Skin epidermis (tissue), 12 donors: ENCODE results near the gene RAB11B.
"Not testable (repeated sequence)": the region's sequence is repeated elsewhere in the genome, so short reads cannot be mapped to it uniquely, and the experiment has no call there.

Experiments used
- H3K27ac ChIP-seq, 21 experiments: fragments of 200-600 bp; sonication (generic) in 11 of 21; one replicate each; pipeline ENCODE4 v1.5.0; 2020; ENCODE audit warnings: mild to moderate bottlenecking in 3 of 21, inconsistent platforms in 2 of 21, moderate library complexity in 2 of 21
- H3K4me3 ChIP-seq, 7 experiments: fragments of 200-600 bp; sonication (generic) in 2 of 7; one replicate each; pipeline ENCODE4 v1.5.0; 2020; ENCODE audit warnings: inconsistent platforms in 2 of 7, mild to moderate bottlenecking in 2 of 7, moderate library complexity in 1 of 7

The RAB11B gene

GRCh38 chr19:8413629-8413995 is 23.5 kb downstream of the RAB11B start:
- Histone ChIP-seq H3K27ac (peak overlapping the region; percentile 8 to 91 (median 77)), H3K4me3 (peak overlapping the region; percentile 41 to 88 (median 80))

GRCh38 chr19:8416796-8417195 is 26.6 kb downstream of the RAB11B start:
- Histone ChIP-seq H3K27ac (peak overlapping the region in 2 of 21 experiments; percentile 2 to 35), H3K4me3 (no peak overlapping the region)

GRCh38 chr19:8421484-8422461 is 31.6 kb downstream of the RAB11B start:
- peak overlapping the region in 1 of 21 experiments; percentile 28 for H3K27ac ChIP-seq
- H3K4me3 ChIP-seq = no peak overlapping the region

- Histone ChIP-seq H3K27ac (peak overlapping the region; percentile 23 to 92 (median 81)), H3K4me3 (no peak overlapping the region)
Observed at GRCh38 chr19:8423817-8424223, 33.7 kb downstream of the RAB11B start.

GRCh38 chr19:8425331-8425730 is 35.2 kb downstream of the RAB11B start:
- peak overlapping the region in 2 of 21 experiments; percentile 16 to 31 for H3K27ac ChIP-seq
- H3K4me3 ChIP-seq = not testable (repeated sequence)

- H3K4me3 ChIP-seq = no peak overlapping the region
- H3K27ac ChIP-seq = no peak overlapping the region
Observed at GRCh38 chr19:8426283-8426682, 36.1 kb downstream of the RAB11B start.

GRCh38 chr19:8429044-8429443 is 38.9 kb downstream of the RAB11B start:
- Histone ChIP-seq H3K27ac (no peak overlapping the region), H3K4me3 (no peak overlapping the region)

GRCh38 chr19:8429826-8430225 is 39.7 kb downstream of the RAB11B start:
- Histone ChIP-seq H3K27ac (no peak overlapping the region), H3K4me3 (no peak overlapping the region)

- Histone ChIP-seq H3K27ac (no peak overlapping the region), H3K4me3 (no peak overlapping the region)
Observed at GRCh38 chr19:8430650-8431049, 40.5 kb downstream of the RAB11B start.

GRCh38 chr19:8438236-8438635 is 48.1 kb downstream of the RAB11B start:
- no peak overlapping the region for H3K27ac ChIP-seq
- no peak overlapping the region for H3K4me3 ChIP-seq

GRCh38 chr19:8441725-8442544 is 51.8 kb downstream of the RAB11B start:
- Histone ChIP-seq H3K4me3 (no peak overlapping the region), H3K27ac (no peak overlapping the region)

- H3K4me3 ChIP-seq = peak overlapping the region; percentile 65 to 98 (median 94)
Observed at GRCh38 chr19:8444140-8444676, 54.0 kb downstream of the RAB11B start.

GRCh38 chr19:8444677-8445487 is 54.7 kb downstream of the RAB11B start, which contains the start of gene HNRNPM:
TSS of gene HNRNPM (plus strand) at chr19:8444975. CDS start at chr19:8444999, 24 bp downstream.
- peak within 1 kb of the TSS; percentile 85 to 100 (median 97) for H3K27ac ChIP-seq
- H3K4me3 ChIP-seq = peak within 1 kb of the TSS; percentile 65 to 98 (median 94)

More at GRCh38 chr19:8444140-8444676, 54.0 kb downstream of the RAB11B start:
- H3K27ac ChIP-seq = peak overlapping the region in 20 of 21 experiments; percentile 8 to 100 (median 95)

- peak overlapping the region; percentile 85 to 100 (median 97) for H3K27ac ChIP-seq
- H3K4me3 ChIP-seq = peak overlapping the region; percentile 65 to 98 (median 94)
Observed at GRCh38 chr19:8445488-8446001, 55.4 kb downstream of the RAB11B start.

GRCh38 chr19:8446061-8446709 is 56.0 kb downstream of the RAB11B start:
- H3K4me3 ChIP-seq = peak overlapping the region; percentile 65 to 98 (median 94)
- peak overlapping the region in 18 of 21 experiments; percentile 85 to 100 (median 98) for H3K27ac ChIP-seq

GRCh38 chr19:8449830-8450229 is 59.7 kb downstream of the RAB11B start:
- Histone ChIP-seq H3K4me3 (no peak overlapping the region), H3K27ac (peak overlapping the region in 4 of 21 experiments; percentile 14 to 28 (median 18))

GRCh38 chr19:8451377-8451776 is 61.2 kb downstream of the RAB11B start:
- Histone ChIP-seq H3K27ac (peak overlapping the region in 1 of 21 experiments; percentile 31), H3K4me3 (no peak overlapping the region)

- H3K27ac ChIP-seq = peak overlapping the region in 1 of 21 experiments; percentile 31
- no peak overlapping the region for H3K4me3 ChIP-seq
Observed at GRCh38 chr19:8451885-8452284, 61.7 kb downstream of the RAB11B start.
